Neural cell (in vitro differentiated cells): Measurements from ENCODE around the gene RABEP2.

Experiments
- CTCF ChIP-seq: fragments of 450-650 bp; IDR thresholded peaks from 2 replicates; pipeline ENCODE4 v1.5.1; 2014; ENCODE audit warnings: antibody characterized with exemption, mild to moderate bottlenecking, moderate library complexity; ENCODE audit not compliant: poor library complexity, severe bottlenecking
- EP300 ChIP-seq: fragments of 450-650 bp; conservative IDR thresholded peaks from 2 replicates; pipeline ENCODE4 v1.6.1; 2014; ENCODE audit warnings: antibody characterized with exemption, mild to moderate bottlenecking, moderate library complexity; ENCODE audit not compliant: poor library complexity, severe bottlenecking
- EZH2 ChIP-seq: fragments of 200-600, 300-800 bp; shearing (Covaris generic), sonication (generic); IDR thresholded peaks from 2 replicates; pipeline ENCODE4 v1.6.1; 2014; ENCODE audit warnings: antibody characterized with exemption, low read length, borderline replicate concordance, mild to moderate bottlenecking; ENCODE audit not compliant: insufficient read depth, poor library complexity, severe bottlenecking
- SMC3 ChIP-seq: fragments of 450-650 bp; conservative IDR thresholded peaks from 2 replicates; pipeline ENCODE4 v1.6.1; 2014; ENCODE audit warnings: antibody characterized with exemption, mild to moderate bottlenecking, moderate library complexity; ENCODE audit not compliant: poor library complexity
- TAF1 ChIP-seq: IDR thresholded peaks from 2 replicates; pipeline ENCODE4 v1.6.1; 2012; ENCODE audit warnings: low read depth

GRCh38 chr16:28933171-28933570, 8.1 kb upstream of the RABEP2 start:
- no peak for TF ChIP-seq EP300
- TF ChIP-seq CTCF = no peak
- no peak for TF ChIP-seq TAF1
- TF ChIP-seq SMC3 = no peak
- no peak for TF ChIP-seq EZH2
